OCI-LY1 (cell line): ENCODE data around the gene LUZP1.

Experiments
- H2AFZ ChIP-seq: fragments of 200-600 bp; sonication (generic), shearing (Covaris generic); 2 replicates; pipeline ENCODE4 v1.6.0; 2014; ENCODE audit warnings: antibody characterized with exemption, mild to moderate bottlenecking, low read length
- H3F3A ChIP-seq: fragments of 200-600 bp; sonication (generic), shearing (Covaris generic); 2 replicates; pipeline ENCODE4 v1.6.0; 2014; ENCODE audit warnings: mild to moderate bottlenecking, antibody characterized with exemption, low read length, moderate library complexity; ENCODE audit not compliant: insufficient read depth
- H3K27ac ChIP-seq: fragments of 200-600 bp; sonication (generic); 2 replicates; pipeline ENCODE4 v1.5.1; 2014; ENCODE audit warnings: low read length, mixed run types, mild to moderate bottlenecking, low read depth; ENCODE audit not compliant: poor library complexity, severe bottlenecking
- H3K27me3 ChIP-seq: fragments of 200-600 bp; sonication (generic); 2 replicates; pipeline ENCODE4 v1.6.0; 2014; ENCODE audit warnings: antibody characterized with exemption, mild to moderate bottlenecking, low read length, moderate library complexity; ENCODE audit not compliant: insufficient read depth
- H3K36me3 ChIP-seq: fragments of 200-600 bp; sonication (generic); 2 replicates; pipeline ENCODE4 v1.6.1; 2014; ENCODE audit warnings: mild to moderate bottlenecking, antibody characterized with exemption, low read length, moderate library complexity, mixed read lengths; ENCODE audit not compliant: insufficient read depth
- H3K4me1 ChIP-seq: fragments of 200-600 bp; sonication (generic); 2 replicates; pipeline ENCODE4 v1.5.1; 2014; ENCODE audit warnings: mild to moderate bottlenecking, low read length, moderate library complexity; ENCODE audit not compliant: insufficient read depth, severe bottlenecking
- H3K4me2 ChIP-seq: fragments of 200-600 bp; sonication (generic), shearing (Covaris generic); 2 replicates; pipeline ENCODE4 v1.6.1; 2014; ENCODE audit warnings: low read length
- H3K4me3 ChIP-seq: fragments of 200-600 bp; sonication (generic); 2 replicates; pipeline ENCODE4 v1.5.1; 2014; ENCODE audit warnings: low read length, low read depth, mild to moderate bottlenecking, mixed read lengths; ENCODE audit not compliant: poor library complexity, severe bottlenecking
- H3K79me2 ChIP-seq: fragments of 200-600 bp; shearing (Covaris generic); 2 replicates; pipeline ENCODE4 v1.6.1; 2016; ENCODE audit warnings: mixed run types, low read length, mixed read lengths; ENCODE audit not compliant: insufficient read depth
- H3K9ac ChIP-seq: fragments of 200-600 bp; sonication (generic), shearing (Covaris generic); 2 replicates; pipeline ENCODE4 v1.6.1; 2014; ENCODE audit warnings: mild to moderate bottlenecking, low read length, mixed read lengths
- H3K9me2 ChIP-seq: fragments of 200-600 bp; sonication (generic), shearing (Covaris generic); 2 replicates; pipeline ENCODE4 v1.6.1; 2014; ENCODE audit warnings: low read depth, mild to moderate bottlenecking, low read length, mixed read lengths
- H3K9me3 ChIP-seq: fragments of 200-600 bp; shearing (Covaris generic); 2 replicates; pipeline ENCODE4 v1.6.1; 2014; ENCODE audit warnings: low read length, mixed read lengths
- H4K20me1 ChIP-seq: fragments of 200-600 bp; sonication (generic), shearing (Covaris generic); 2 replicates; pipeline ENCODE4 v1.6.0; 2016; ENCODE audit warnings: mild to moderate bottlenecking, low read length; ENCODE audit not compliant: insufficient read depth
- EZH2 ChIP-seq: fragments of 200-600 bp; sonication (generic), shearing (Covaris generic); IDR thresholded peaks from 2 replicates; pipeline ENCODE4 v1.8.0; 2017; ENCODE audit warnings: borderline replicate concordance, mixed run types, mild to moderate bottlenecking, antibody characterized with exemption, low read length, moderate library complexity, mixed read lengths
- TF ChIP-seq, protein P1 (sequence below): fragments of 200-600 bp; sonication (generic), shearing (Covaris generic); IDR thresholded peaks from 2 replicates; pipeline ENCODE4 v1.5.1; 2017; ENCODE audit warnings: mild to moderate bottlenecking, antibody characterized with exemption, low read length, moderate library complexity, mixed read lengths

The LUZP1 gene

DNA sequence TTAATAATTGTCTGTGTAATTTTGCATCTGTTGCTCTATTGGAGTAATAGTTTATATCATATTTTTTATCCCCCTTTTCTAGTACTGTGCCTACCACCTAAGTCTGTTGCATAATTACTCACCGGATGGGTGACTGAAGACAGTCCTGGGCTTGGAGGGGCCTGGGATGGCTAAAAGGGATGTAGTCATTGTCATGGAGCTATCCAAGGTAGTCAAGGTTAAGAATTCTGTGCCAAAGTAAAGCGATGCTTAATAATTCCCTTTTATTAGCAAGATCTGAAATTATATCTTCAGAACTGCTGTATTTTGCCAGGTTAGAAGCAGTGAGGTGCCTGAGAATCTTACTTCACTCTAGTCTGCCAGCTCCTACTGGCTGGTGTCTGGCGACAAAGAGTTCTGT is 87.8 kb downstream of the LUZP1 start:
- no peaks in the 10 kb centered on the region for H3K27me3 ChIP-seq
- no peak overlapping the region for H3K4me3 ChIP-seq
- no peaks in the 10 kb centered on the region for H4K20me1 ChIP-seq
- H3F3A ChIP-seq = no peaks in the 10 kb centered on the region
- H2AFZ ChIP-seq = no peak overlapping the region
- TF ChIP-seq, protein P1, sequence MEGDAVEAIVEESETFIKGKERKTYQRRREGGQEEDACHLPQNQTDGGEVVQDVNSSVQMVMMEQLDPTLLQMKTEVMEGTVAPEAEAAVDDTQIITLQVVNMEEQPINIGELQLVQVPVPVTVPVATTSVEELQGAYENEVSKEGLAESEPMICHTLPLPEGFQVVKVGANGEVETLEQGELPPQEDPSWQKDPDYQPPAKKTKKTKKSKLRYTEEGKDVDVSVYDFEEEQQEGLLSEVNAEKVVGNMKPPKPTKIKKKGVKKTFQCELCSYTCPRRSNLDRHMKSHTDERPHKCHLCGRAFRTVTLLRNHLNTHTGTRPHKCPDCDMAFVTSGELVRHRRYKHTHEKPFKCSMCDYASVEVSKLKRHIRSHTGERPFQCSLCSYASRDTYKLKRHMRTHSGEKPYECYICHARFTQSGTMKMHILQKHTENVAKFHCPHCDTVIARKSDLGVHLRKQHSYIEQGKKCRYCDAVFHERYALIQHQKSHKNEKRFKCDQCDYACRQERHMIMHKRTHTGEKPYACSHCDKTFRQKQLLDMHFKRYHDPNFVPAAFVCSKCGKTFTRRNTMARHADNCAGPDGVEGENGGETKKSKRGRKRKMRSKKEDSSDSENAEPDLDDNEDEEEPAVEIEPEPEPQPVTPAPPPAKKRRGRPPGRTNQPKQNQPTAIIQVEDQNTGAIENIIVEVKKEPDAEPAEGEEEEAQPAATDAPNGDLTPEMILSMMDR = no peak
- TF ChIP-seq EZH2 = no peak
- peaks cover 82% of the 10 kb centered on the region for H3K36me3 ChIP-seq
- H3K79me2 ChIP-seq = no peaks in the 10 kb centered on the region
- H3K27ac ChIP-seq = no peak overlapping the region
- no peak overlapping the region for H3K4me2 ChIP-seq
- H3K9me3 ChIP-seq = no peaks in the 10 kb centered on the region
- H3K4me1 ChIP-seq = no peaks in the 10 kb centered on the region
- no peaks in the 10 kb centered on the region for H3K9me2 ChIP-seq
- no peak overlapping the region for H3K9ac ChIP-seq

DNA sequence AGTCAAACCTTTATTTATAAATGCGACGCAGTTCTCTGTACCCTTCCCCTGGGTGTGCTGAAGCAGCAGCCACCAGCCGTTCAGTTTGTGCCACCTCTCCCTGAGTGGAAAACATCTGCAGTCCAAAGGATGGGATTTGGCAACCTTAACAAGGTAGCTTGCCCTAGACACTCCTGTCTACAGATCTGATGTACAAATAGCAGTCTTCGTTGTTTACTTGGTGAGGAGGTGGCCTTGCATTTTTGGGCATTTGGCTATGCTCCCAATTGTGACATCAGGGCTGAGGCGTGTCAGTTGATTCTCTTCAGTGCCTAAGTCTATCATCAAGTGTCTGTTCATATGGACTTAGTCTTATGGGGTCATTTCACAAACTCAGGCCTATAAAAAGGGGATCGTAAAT is 89.6 kb downstream of the LUZP1 start:
- no peaks in the 10 kb centered on the region for H3K9me3 ChIP-seq
- TF ChIP-seq, protein P1 = no peak
- TF ChIP-seq EZH2 = no peak
- no peak overlapping the region for H3K9ac ChIP-seq
- H3F3A ChIP-seq = no peaks in the 10 kb centered on the region
- H3K4me2 ChIP-seq = no peak overlapping the region
- H3K36me3 ChIP-seq = peaks cover 84% of the 10 kb centered on the region
- H4K20me1 ChIP-seq = no peaks in the 10 kb centered on the region
- H3K4me3 ChIP-seq = no peak overlapping the region
- no peak overlapping the region for H2AFZ ChIP-seq
- no peaks in the 10 kb centered on the region for H3K4me1 ChIP-seq
- H3K9me2 ChIP-seq = no peaks in the 10 kb centered on the region
- H3K79me2 ChIP-seq = no peaks in the 10 kb centered on the region
- H3K27ac ChIP-seq = no peak overlapping the region
- H3K27me3 ChIP-seq = no peaks in the 10 kb centered on the region

DNA sequence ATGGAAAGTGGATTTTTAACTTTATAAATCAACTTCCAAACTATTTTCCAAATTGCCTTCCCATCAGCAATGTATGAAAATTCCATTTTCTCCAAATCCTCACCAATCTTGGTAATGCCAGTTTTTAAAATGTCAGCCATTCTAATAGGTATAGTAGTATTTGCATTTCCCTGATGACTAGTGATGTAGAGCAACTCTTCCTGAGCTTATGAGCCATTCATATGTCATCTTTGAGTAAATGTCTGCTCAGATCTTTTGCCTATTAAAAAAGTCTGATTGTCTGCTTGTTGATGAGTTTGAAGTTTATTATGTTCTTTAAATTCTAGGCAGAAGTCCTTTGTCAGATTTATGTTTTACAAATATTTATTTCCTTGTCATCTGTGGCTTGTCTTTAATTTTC is 94.6 kb downstream of the LUZP1 start:
- Histone ChIP-seq H3K36me3 (peaks cover 79% of the 10 kb centered on the region), H4K20me1 (no peaks in the 10 kb centered on the region), H3K4me1 (no peaks in the 10 kb centered on the region), H3K79me2 (no peaks in the 10 kb centered on the region), H3K9me3 (no peaks in the 10 kb centered on the region), H3K9me2 (no peaks in the 10 kb centered on the region), H3F3A (no peaks in the 10 kb centered on the region; the same call in 1 of the 2 replicates), H3K4me2 (no peak overlapping the region), H3K27ac (no peak overlapping the region), H3K27me3 (no peaks in the 10 kb centered on the region), H2AFZ (no peak overlapping the region), H3K4me3 (no peak overlapping the region), H3K9ac (no peak overlapping the region)
- TF ChIP-seq, protein P1 = no peak
- no peak for TF ChIP-seq EZH2
